ENCODE results near the gene FAM184B.

DNA sequence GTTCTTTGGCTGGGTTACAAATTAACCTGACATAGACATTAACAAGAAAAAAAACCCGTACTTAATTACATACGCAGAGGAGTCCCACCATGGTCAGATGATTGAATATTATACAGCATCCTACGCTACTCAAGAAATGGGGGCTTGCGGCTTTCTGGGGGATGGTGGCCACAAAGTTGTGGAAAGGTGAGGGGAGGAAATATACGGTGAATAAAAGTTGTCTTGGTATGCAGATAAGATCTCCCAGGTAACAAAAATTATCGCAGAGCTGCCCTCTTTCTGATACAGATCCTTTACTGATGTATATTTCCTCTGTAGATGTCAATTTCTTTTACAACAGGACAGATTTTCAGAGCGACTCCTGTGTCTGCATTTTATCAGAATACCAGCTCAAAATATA, 28.2 kb upstream of the FAM184B start:
- TF ChIP-seq, protein P1, sequence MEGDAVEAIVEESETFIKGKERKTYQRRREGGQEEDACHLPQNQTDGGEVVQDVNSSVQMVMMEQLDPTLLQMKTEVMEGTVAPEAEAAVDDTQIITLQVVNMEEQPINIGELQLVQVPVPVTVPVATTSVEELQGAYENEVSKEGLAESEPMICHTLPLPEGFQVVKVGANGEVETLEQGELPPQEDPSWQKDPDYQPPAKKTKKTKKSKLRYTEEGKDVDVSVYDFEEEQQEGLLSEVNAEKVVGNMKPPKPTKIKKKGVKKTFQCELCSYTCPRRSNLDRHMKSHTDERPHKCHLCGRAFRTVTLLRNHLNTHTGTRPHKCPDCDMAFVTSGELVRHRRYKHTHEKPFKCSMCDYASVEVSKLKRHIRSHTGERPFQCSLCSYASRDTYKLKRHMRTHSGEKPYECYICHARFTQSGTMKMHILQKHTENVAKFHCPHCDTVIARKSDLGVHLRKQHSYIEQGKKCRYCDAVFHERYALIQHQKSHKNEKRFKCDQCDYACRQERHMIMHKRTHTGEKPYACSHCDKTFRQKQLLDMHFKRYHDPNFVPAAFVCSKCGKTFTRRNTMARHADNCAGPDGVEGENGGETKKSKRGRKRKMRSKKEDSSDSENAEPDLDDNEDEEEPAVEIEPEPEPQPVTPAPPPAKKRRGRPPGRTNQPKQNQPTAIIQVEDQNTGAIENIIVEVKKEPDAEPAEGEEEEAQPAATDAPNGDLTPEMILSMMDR (IDR thresholded peaks at IDR 0.05): no peak
- no peak for TF ChIP-seq POLR2A (IDR thresholded peaks at IDR 0.05)

Data from heart left ventricle (tissue), 13 donors.